GM12891 (cell line): ENCODE results near the gene CNN2.

ENCODE experiments used
- PAX5 ChIP-seq: IDR thresholded peaks from 2 replicates; pipeline ENCODE4 v1.6.1; 2011; ENCODE audit warnings: low read length, moderate library complexity, mild to moderate bottlenecking; ENCODE audit not compliant: insufficient read depth, severe bottlenecking
- POLR2A ChIP-seq: IDR thresholded peaks from 2 replicates; pipeline ENCODE4 v1.6.1; 2011; ENCODE audit warnings: low read depth, low read length, control low read depth
- POLR2AphosphoS5 ChIP-seq: IDR thresholded peaks from 2 replicates; pipeline ENCODE4 v1.6.1; 2011; ENCODE audit warnings: low read depth, low read length, control low read depth
- TAF1 ChIP-seq: IDR thresholded peaks from 2 replicates; pipeline ENCODE4 v1.6.1; 2011; ENCODE audit warnings: low read depth, low read length, control low read depth

- TF ChIP-seq PAX5 (no peak), POLR2AphosphoS5 (no peak), POLR2A (no peak), TAF1 (no peak)
Observed at GRCh38 chr19:1015782-1016646, 10.4 kb upstream of the CNN2 start.
